OCI-LY1 (cell line): ENCODE data around the gene CDK10.

Experiments
- CTCF ChIP-seq: fragments of 200-600 bp; sonication (generic), shearing (Covaris generic); IDR thresholded peaks from 2 replicates; pipeline ENCODE4 v1.5.1; 2017; ENCODE audit warnings: mild to moderate bottlenecking, antibody characterized with exemption, low read length, moderate library complexity, mixed read lengths
- EZH2 ChIP-seq: fragments of 200-600 bp; sonication (generic), shearing (Covaris generic); IDR thresholded peaks from 2 replicates; pipeline ENCODE4 v1.8.0; 2017; ENCODE audit warnings: borderline replicate concordance, mixed run types, mild to moderate bottlenecking, antibody characterized with exemption, low read length, moderate library complexity, mixed read lengths

DNA sequence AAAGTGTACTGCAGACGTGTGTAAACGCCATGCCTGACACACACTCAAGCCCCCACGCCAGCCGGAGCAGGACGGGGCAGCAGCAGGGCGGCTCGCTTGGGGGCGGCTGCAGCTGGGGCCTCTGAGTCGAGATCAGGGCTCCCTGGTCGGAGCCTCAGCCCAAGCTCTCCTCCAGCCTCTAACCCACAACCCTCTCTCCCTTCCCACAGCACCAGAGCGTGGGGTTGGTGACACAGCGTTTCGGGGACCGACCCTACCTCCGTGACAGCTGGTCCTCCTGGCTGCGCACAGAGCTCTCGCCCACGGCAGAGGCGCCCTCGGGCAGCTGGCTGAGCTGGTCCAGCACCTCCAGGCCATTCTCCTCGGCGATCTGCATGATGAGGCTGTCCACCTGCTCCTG is 40.2 kb upstream of the CDK10 start:
- TF ChIP-seq CTCF = no peak
- TF ChIP-seq EZH2 = no peak
